ENCODE results near the gene RFTN2. TPM values are rescaled to one million over a fixed set of nuclear protein-coding genes. Genes with fewer than 3 reads are reported as not detected.

The RFTN2 gene
- total RNA-seq, 1 donor from 2014 or later: 8.2 TPM

GRCh38 chr2:197571627-197572271 is 103.6 kb downstream of the RFTN2 start:
- H3K4me1 ChIP-seq: no peaks in the 10 kb centered on the region
- no peak overlapping the region for H3K4me3 Mint-ChIP-seq
- peaks cover 49% of the 10 kb centered on the region for H3K36me3 Mint-ChIP-seq
- no peak for DNase-seq (ENCODE audit: low spot score)
- H3K79me2 ChIP-seq (ENCODE audit: low read depth): no peaks in the 10 kb centered on the region
- H2AFZ ChIP-seq (replicated peaks): no peak overlapping the region
- no peak overlapping the region for H3K4me3 ChIP-seq
- no peaks in the 10 kb centered on the region for H3K27me3 ChIP-seq
- no peak overlapping the region for H3K4me2 ChIP-seq
- peaks cover 2% of the 10 kb centered on the region for H3K27me3 Mint-ChIP-seq (ENCODE audit: insufficient read depth, low read depth)
- no peaks in the 10 kb centered on the region for H3F3A ChIP-seq (ENCODE audit: low read depth)
- H3K27ac Mint-ChIP-seq: no peak overlapping the region
- TF ChIP-seq EZH2 (IDR thresholded peaks at IDR 0.05) (no peak), EZH2phosphoT487 (IDR thresholded peaks at IDR 0.05) (no peak), CTCF (IDR thresholded peaks at IDR 0.05) (no peak)
- no peak overlapping the region for H3K9ac ChIP-seq
- no peaks in the 10 kb centered on the region for H3K36me3 ChIP-seq
- H4K20me1 ChIP-seq (ENCODE audit: low read depth): no peaks in the 10 kb centered on the region
- no peaks in the 10 kb centered on the region for H3K9me3 ChIP-seq (ENCODE audit: low read depth)
- no peaks in the 10 kb centered on the region for H3K4me1 Mint-ChIP-seq
- no peak overlapping the region for H3K27ac ChIP-seq
- peaks cover 30% of the 10 kb centered on the region for H3K9me3 Mint-ChIP-seq

- TF ChIP-seq EZH2 (IDR thresholded peaks at IDR 0.05) (no peak), EZH2phosphoT487 (IDR thresholded peaks at IDR 0.05) (no peak), CTCF (IDR thresholded peaks at IDR 0.05) (no peak)
- Mint-ChIP-seq H3K9me3 (peaks cover 15% of the 10 kb centered on the region), H3K27ac (no peak overlapping the region), H3K4me1 (no peaks in the 10 kb centered on the region), H3K4me3 (no peak overlapping the region), H3K27me3 (ENCODE audit: insufficient read depth, low read depth) (no peaks in the 10 kb centered on the region), H3K36me3 (peaks cover 24% of the 10 kb centered on the region)
- no peaks in the 10 kb centered on the region for H3K4me1 ChIP-seq
- no peak overlapping the region for H3K4me3 ChIP-seq
- H2AFZ ChIP-seq (replicated peaks): no peak overlapping the region
- no peaks in the 10 kb centered on the region for H3K36me3 ChIP-seq
- no peaks in the 10 kb centered on the region for H3F3A ChIP-seq (ENCODE audit: low read depth)
- DNase-seq (ENCODE audit: low spot score): no peak
- no peak overlapping the region for H3K27ac ChIP-seq
- H3K27me3 ChIP-seq: no peaks in the 10 kb centered on the region
- no peaks in the 10 kb centered on the region for H4K20me1 ChIP-seq (ENCODE audit: low read depth)
- H3K9ac ChIP-seq: no peak overlapping the region
- H3K4me2 ChIP-seq: no peak overlapping the region
- H3K9me3 ChIP-seq (ENCODE audit: low read depth): no peaks in the 10 kb centered on the region
- no peaks in the 10 kb centered on the region for H3K79me2 ChIP-seq (ENCODE audit: low read depth)
These were observed 115.2 kb downstream of the RFTN2 start for GRCh38 chr2:197560146-197560665.

- peaks cover 24% of the 10 kb centered on the region for H3K36me3 Mint-ChIP-seq
- H3K4me3 Mint-ChIP-seq: no peak overlapping the region
- TF ChIP-seq EZH2 (IDR thresholded peaks at IDR 0.05) (no peak), EZH2phosphoT487 (IDR thresholded peaks at IDR 0.05) (no peak), CTCF (IDR thresholded peaks at IDR 0.05) (no peak)
- Histone ChIP-seq H3K79me2 (ENCODE audit: low read depth) (no peaks in the 10 kb centered on the region), H3K4me2 (no peak overlapping the region), H3K4me1 (no peaks in the 10 kb centered on the region), H3K27ac (no peak overlapping the region), H3K27me3 (no peaks in the 10 kb centered on the region), H3K9ac (no peak overlapping the region), H4K20me1 (ENCODE audit: low read depth) (no peaks in the 10 kb centered on the region), H3F3A (ENCODE audit: low read depth) (no peaks in the 10 kb centered on the region), H3K9me3 (ENCODE audit: low read depth) (no peaks in the 10 kb centered on the region), H2AFZ (replicated peaks) (no peak overlapping the region), H3K4me3 (no peak overlapping the region), H3K36me3 (no peaks in the 10 kb centered on the region)
- H3K9me3 Mint-ChIP-seq: peaks cover 12% of the 10 kb centered on the region
- DNase-seq (ENCODE audit: low spot score): no peak
- no peaks in the 10 kb centered on the region for H3K27me3 Mint-ChIP-seq (ENCODE audit: insufficient read depth, low read depth)
- H3K27ac Mint-ChIP-seq: no peak overlapping the region
- no peaks in the 10 kb centered on the region for H3K4me1 Mint-ChIP-seq
These were observed 115.7 kb downstream of the RFTN2 start for GRCh38 chr2:197559681-197560080.
